H1 (cell line): ENCODE data around the gene RAB36. TPM values are rescaled to one million over a fixed set of nuclear protein-coding genes. Genes with fewer than 3 reads are reported as not detected.

ENCODE experiments used
- CTCF ChIA-PET: fragments of 300-600 bp; sonication (Branson Sonifier 250); formaldehyde crosslinking; loops from one replicate; lab custom pipeline; 2021; ENCODE audit not compliant: partially characterized antibody; lab: Charles Lee
- POLR2A ChIA-PET: fragments of 300-600 bp; sonication (Branson Sonifier 250); formaldehyde crosslinking; loops from one replicate; lab custom pipeline; 2021; ENCODE audit warnings: inconsistent platforms; ENCODE audit not compliant: partially characterized antibody; lab: Charles Lee
- DNase-seq, 2 experiments: peaks; one replicate each; pipeline versions ENCODE4 v3.0.0 to v3.0.0-alpha.2; 2010 to 2022; ENCODE audit warnings: low spot score in 2 of 2, low read depth in 1 of 2, mixed read lengths in 1 of 2
- FAIRE-seq: peaks from 2 replicates; lab custom pipeline; 2011; peaks lifted over from hg19 to GRCh38; lab: Jason Lieb, UNC
- H2AFZ ChIP-seq: 2 replicates; pipeline ENCODE4 v1.8.1; 2012; ENCODE audit warnings: low read length, inconsistent platforms
- H2AK5ac ChIP-seq: 2 replicates; pipeline ENCODE4 v1.6.1; 2013; ENCODE audit warnings: low read depth, low read length
- H2BK120ac ChIP-seq: replicated peaks from 2 replicates; pipeline ENCODE3; 2013; ENCODE audit warnings: low read depth, low read length, inconsistent platforms
- H2BK12ac ChIP-seq: 2 replicates; pipeline ENCODE4 v1.6.1; 2013; ENCODE audit warnings: low read depth, low read length
- H2BK15ac ChIP-seq: 2 replicates; pipeline ENCODE4 v1.6.1; 2013; ENCODE audit warnings: low read length
- H2BK20ac ChIP-seq: 2 replicates; pipeline ENCODE4 v1.6.1; 2013; ENCODE audit warnings: low read length
- H2BK5ac ChIP-seq: 2 replicates; pipeline ENCODE4 v1.6.1; 2013; ENCODE audit warnings: low read depth, low read length
- H3K14ac ChIP-seq: 2 replicates; pipeline ENCODE4 v1.6.1; 2013; ENCODE audit warnings: inconsistent platforms; ENCODE audit not compliant: insufficient read length
- H3K18ac ChIP-seq: 2 replicates; pipeline ENCODE4 v1.6.1; 2013; ENCODE audit warnings: low read length; ENCODE audit errors: extremely low read depth
- H3K23ac ChIP-seq: 2 replicates; pipeline ENCODE4 v1.6.1; 2013; ENCODE audit warnings: inconsistent platforms; ENCODE audit not compliant: insufficient read length
- H3K23me2 ChIP-seq: 2 replicates; pipeline ENCODE4 v1.6.1; 2013; ENCODE audit warnings: low read depth, low read length
- H3K27ac ChIP-seq: 2 replicates; pipeline ENCODE4 v1.6.1; 2011; ENCODE audit warnings: low read depth, low read length, inconsistent platforms
- H3K27me3 ChIP-seq, 4 experiments: replicated peaks in 1 of 4; 1 replicate in 1 of 4; 2 replicates in 3 of 4; pipeline versions ENCODE4 v1.6.1 to v1.8.1; 2011 to 2013; ENCODE audit warnings: low read length in 3 of 4, mild to moderate bottlenecking in 3 of 4, inconsistent platforms in 2 of 4, mixed read lengths in 2 of 4, moderate library complexity in 1 of 4; ENCODE audit not compliant: control insufficient read depth in 3 of 4, insufficient read depth in 3 of 4; ENCODE audit errors: extremely low read depth in 1 of 4
- H3K36me3 ChIP-seq, 4 experiments: 2 replicates each; pipeline versions ENCODE4 v1.6.1 to v1.8.1; 2011 to 2013; ENCODE audit warnings: mild to moderate bottlenecking in 4 of 4, low read length in 3 of 4, moderate library complexity in 2 of 4, control low read depth in 1 of 4, inconsistent platforms in 1 of 4; ENCODE audit not compliant: insufficient read depth in 4 of 4, control insufficient read depth in 2 of 4
- H3K4ac ChIP-seq: replicated peaks from 2 replicates; pipeline ENCODE3; 2013; ENCODE audit warnings: low read length, low read depth, mixed read lengths, inconsistent platforms; ENCODE audit not compliant: insufficient read length
- H3K4me1 ChIP-seq, 4 experiments: replicated peaks in 1 of 4; 1 replicate in 1 of 4; 2 replicates in 3 of 4; pipeline versions ENCODE4 v1.6.1 to v1.8.1; 2011 to 2013; ENCODE audit warnings: low read length in 3 of 4, inconsistent platforms in 2 of 4, mixed read lengths in 1 of 4; ENCODE audit not compliant: insufficient read depth in 4 of 4, control insufficient read depth in 3 of 4
- H3K4me2 ChIP-seq, 2 experiments: 2 replicates each; pipeline versions ENCODE4 v1.6.1 to v1.8.1; 2011 to 2013; ENCODE audit warnings: low read depth in 2 of 2, low read length in 2 of 2, control low read depth in 1 of 2, inconsistent platforms in 1 of 2, mild to moderate bottlenecking in 1 of 2; ENCODE audit not compliant: insufficient read depth in 1 of 2
- H3K4me3 ChIP-seq, 4 experiments: fragments of 200-600, 300-600 bp in 1 of 4; sonication (generic), shearing (Covaris generic), sonication (Bioruptor Twin) in 1 of 4; 2 replicates each; pipeline versions ENCODE4 v1.5.1 to v1.8.1; 2011 to 2016; ENCODE audit warnings: low read length in 4 of 4, low read depth in 3 of 4, control low read depth in 2 of 4, inconsistent platforms in 2 of 4, mild to moderate bottlenecking in 2 of 4, mixed read lengths in 1 of 4, moderate library complexity in 1 of 4; ENCODE audit not compliant: insufficient read depth in 2 of 4; ENCODE audit errors: extremely low read depth in 1 of 4
- H3K56ac ChIP-seq: replicated peaks from 2 replicates; pipeline ENCODE3; 2013; ENCODE audit warnings: low read depth, mild to moderate bottlenecking, mixed read lengths, low read length, inconsistent platforms; ENCODE audit not compliant: insufficient read length
- H3K79me1 ChIP-seq: 2 replicates; pipeline ENCODE4 v1.6.1; 2013; ENCODE audit warnings: low read depth, low read length, control low read depth
- H3K79me2 ChIP-seq, 2 experiments: 2 replicates each; pipeline versions ENCODE4 v1.6.1 to v1.8.1; 2012 to 2013; ENCODE audit warnings: low read length in 2 of 2, mild to moderate bottlenecking in 2 of 2, inconsistent platforms in 1 of 2; ENCODE audit not compliant: insufficient read depth in 2 of 2, control insufficient read depth in 1 of 2
- H3K9ac ChIP-seq, 4 experiments: replicated peaks in 1 of 4; 1 replicate in 1 of 4; 2 replicates in 3 of 4; pipeline versions ENCODE4 v1.6.1 to v1.8.1; 2011 to 2013; ENCODE audit warnings: low read depth in 3 of 4, low read length in 3 of 4, control low read depth in 2 of 4, mild to moderate bottlenecking in 2 of 4, moderate library complexity in 2 of 4, inconsistent platforms in 1 of 4; ENCODE audit errors: extremely low read depth in 1 of 4
- H3K9me3 ChIP-seq, 2 experiments: 2 replicates each; pipeline versions ENCODE4 v1.6.1 to v1.8.1; 2012 to 2013; ENCODE audit warnings: mild to moderate bottlenecking in 2 of 2, moderate library complexity in 2 of 2, control low read depth in 1 of 2, inconsistent platforms in 1 of 2, low read depth in 1 of 2, low read length in 1 of 2, mixed read lengths in 1 of 2; ENCODE audit not compliant: insufficient read depth in 2 of 2
- H4K20me1 ChIP-seq, 2 experiments: replicated peaks in 1 of 2; 2 replicates each; pipeline versions ENCODE3 to v1.8.1; 2011 to 2013; ENCODE audit warnings: inconsistent platforms in 2 of 2, low read length in 2 of 2, mild to moderate bottlenecking in 1 of 2; ENCODE audit not compliant: insufficient read depth in 2 of 2, control insufficient read depth in 1 of 2
- H4K5ac ChIP-seq: 2 replicates; pipeline ENCODE4 v1.6.1; 2013; ENCODE audit warnings: low read length, low read depth, mixed read lengths, inconsistent platforms; ENCODE audit not compliant: insufficient read length
- H4K8ac ChIP-seq: 2 replicates; pipeline ENCODE4 v1.8.0; 2013; ENCODE audit warnings: mild to moderate bottlenecking, moderate library complexity, low read length, inconsistent platforms; ENCODE audit not compliant: insufficient read depth; ENCODE audit errors: extremely low read depth
- H4K91ac ChIP-seq: replicated peaks from 2 replicates; pipeline ENCODE3; 2013; ENCODE audit warnings: low read length, mixed read lengths, inconsistent platforms; ENCODE audit not compliant: insufficient read length
- BRCA1 ChIP-seq: IDR thresholded peaks from 2 replicates; pipeline ENCODE4 v1.6.1; 2012; ENCODE audit warnings: low read depth, low read length, improper control_type of control experiment
- CBX5 ChIP-seq: fragments of 300-800, 300-1000 bp; sonication (generic); IDR thresholded peaks from 2 replicates; pipeline ENCODE4 v1.7.1; 2016; ENCODE audit warnings: antibody characterized with exemption, low read length, low read depth
- CTBP2 ChIP-seq: IDR thresholded peaks from 2 replicates; pipeline ENCODE4 v1.7.0; 2011; ENCODE audit warnings: borderline replicate concordance, mild to moderate bottlenecking, moderate library complexity, mixed read lengths, low read length; ENCODE audit not compliant: insufficient read depth, insufficient read length
- EZH2 ChIP-seq: fragments of 200-600 bp; sonication (generic); IDR thresholded peaks from 2 replicates; pipeline ENCODE4 v1.7.1; 2012; ENCODE audit warnings: low read depth, mild to moderate bottlenecking, moderate library complexity, low read length, inconsistent platforms; ENCODE audit not compliant: severe bottlenecking
- NRF1 ChIP-seq: IDR thresholded peaks from 2 replicates; pipeline ENCODE4 v1.6.1; 2011; ENCODE audit warnings: mild to moderate bottlenecking, low read depth, low read length, improper control_type of control experiment
- RNF2 ChIP-seq: fragments of 200-900, 300-1000 bp; sonication (generic); IDR thresholded peaks from 2 replicates; pipeline ENCODE4 v1.7.1; 2016; ENCODE audit warnings: borderline replicate concordance, low read depth, mild to moderate bottlenecking, antibody characterized with exemption, low read length; ENCODE audit not compliant: poor library complexity, severe bottlenecking; ENCODE audit errors: missing control alignments
- SAP30 ChIP-seq: fragments of 300-600 bp; sonication (generic); IDR thresholded peaks from 2 replicates; pipeline ENCODE4 v1.7.1; 2012; ENCODE audit warnings: low read length, moderate library complexity, mild to moderate bottlenecking, inconsistent platforms; ENCODE audit not compliant: insufficient read depth, insufficient replicate concordance
- WGBS, 2 experiments: shearing (Covaris generic) in 1 of 2; methylation state at CpG; one replicate each; pipeline versions ENCODE4 v1.1.6 to v1.1.7; 2013 to 2015; ENCODE audit warnings: low lambda C conversion rate in 2 of 2, mixed read lengths in 2 of 2, inconsistent platforms in 1 of 2, low coverage in 1 of 2, missing lambda C conversion rate in 1 of 2; ENCODE audit not compliant: insufficient replicate concordance in 2 of 2, insufficient coverage in 1 of 2, insufficient read length in 1 of 2; ENCODE audit errors: extremely low coverage in 1 of 2, missing lambda C conversion rate in 1 of 2; 5-methylcytosine and 5-hydroxymethylcytosine counted together
- polyA plus RNA-seq, 7 experiments: library from polyadenylated mRNA; depleted of rRNA in 3 of 7; stranded (reverse) in 5 of 7; unstranded in 2 of 7; fragments of >200 nt in 5 of 7; fragments of 200-250 nt in 2 of 7; gene quantifications; 1 replicate in 5 of 7; 2 replicates in 1 of 7; 4 replicates in 1 of 7; pipeline versions ENCODE4 v1.2.1 to v1.2.3, GENCODE V29; 2011 to 2013; ENCODE audit warnings: missing spikeins in 2 of 7, mixed read lengths in 2 of 7
- total RNA-seq: library from RNA; stranded (reverse); fragmentation: NEBNext Ultra II Directional; extraction: Animal tissue kit (Norgen Biotek cat#: 25700); gene quantifications from 2 replicates; pipeline ENCODE4 v1.2.1, GENCODE V29; 2021
- TF ChIP-seq, protein P1 (sequence below): IDR thresholded peaks from 2 replicates; pipeline ENCODE4 v1.6.1; 2012; ENCODE audit warnings: inconsistent platforms
- TF ChIP-seq, protein P2 (sequence below): IDR thresholded peaks from 2 replicates; pipeline ENCODE4 v1.6.1; 2012; ENCODE audit warnings: low read length, inconsistent platforms

Gene RAB36
- total and polyA plus RNA-seq, 2 of the 8 experiments (the other 6 are each of a cell fraction or from before 2014, with no cell fraction given), result 1.0 to 1.5 TPM

DNA sequence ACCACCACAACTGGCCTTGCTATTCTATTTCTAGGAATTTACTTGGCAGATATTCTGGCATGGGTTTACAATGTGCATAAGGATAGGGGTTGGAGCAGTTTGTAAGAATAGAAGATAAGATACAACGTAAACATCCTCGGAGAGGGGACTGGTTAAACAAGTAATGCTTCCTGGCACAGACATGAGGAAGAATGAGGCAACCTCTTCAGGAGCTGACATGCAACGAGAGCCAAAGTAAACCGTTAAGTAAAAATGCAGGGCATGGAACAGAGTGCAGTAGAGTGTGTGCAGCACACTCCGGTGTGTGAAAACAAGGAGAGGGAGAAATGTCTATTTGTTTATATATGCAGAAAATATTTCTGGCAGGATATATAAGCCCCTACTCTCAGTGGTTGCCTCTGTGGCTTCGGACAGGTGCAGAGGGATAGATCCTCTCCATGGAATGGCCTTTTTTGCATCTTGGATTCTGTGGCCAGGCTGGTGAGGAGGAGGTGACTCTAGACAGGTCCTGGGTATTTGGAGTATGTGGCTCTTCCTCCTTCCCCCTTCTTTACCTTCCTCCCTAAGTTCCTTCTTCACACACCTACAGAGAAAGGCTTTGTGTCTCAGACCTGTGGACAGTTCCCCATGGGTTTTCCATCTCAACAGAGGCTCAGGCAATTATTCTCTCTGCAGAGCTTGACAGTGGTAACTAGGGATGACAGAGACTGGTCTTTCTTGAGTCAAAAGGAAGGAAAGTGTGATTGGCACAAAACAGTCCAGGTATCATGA lies 2.5 kb downstream of the RAB36 start:
- no peak overlapping the region for H3K27ac ChIP-seq
- no peak for DNase-seq
- no peak for FAIRE-seq
- TF ChIP-seq, protein P1, sequence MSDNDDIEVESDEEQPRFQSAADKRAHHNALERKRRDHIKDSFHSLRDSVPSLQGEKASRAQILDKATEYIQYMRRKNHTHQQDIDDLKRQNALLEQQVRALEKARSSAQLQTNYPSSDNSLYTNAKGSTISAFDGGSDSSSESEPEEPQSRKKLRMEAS, result no peak
- TF ChIP-seq RNF2 (no peak), CBX5 (no peak), CTBP2 (no peak), SAP30 (no peak), EZH2 (no peak), BRCA1 (no peak), NRF1 (no peak)
- TF ChIP-seq, protein P2, sequence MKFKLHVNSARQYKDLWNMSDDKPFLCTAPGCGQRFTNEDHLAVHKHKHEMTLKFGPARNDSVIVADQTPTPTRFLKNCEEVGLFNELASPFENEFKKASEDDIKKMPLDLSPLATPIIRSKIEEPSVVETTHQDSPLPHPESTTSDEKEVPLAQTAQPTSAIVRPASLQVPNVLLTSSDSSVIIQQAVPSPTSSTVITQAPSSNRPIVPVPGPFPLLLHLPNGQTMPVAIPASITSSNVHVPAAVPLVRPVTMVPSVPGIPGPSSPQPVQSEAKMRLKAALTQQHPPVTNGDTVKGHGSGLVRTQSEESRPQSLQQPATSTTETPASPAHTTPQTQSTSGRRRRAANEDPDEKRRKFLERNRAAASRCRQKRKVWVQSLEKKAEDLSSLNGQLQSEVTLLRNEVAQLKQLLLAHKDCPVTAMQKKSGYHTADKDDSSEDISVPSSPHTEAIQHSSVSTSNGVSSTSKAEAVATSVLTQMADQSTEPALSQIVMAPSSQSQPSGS, result no peak

More for the DNA sequence above, 2.5 kb downstream of the RAB36 start:
- no peak overlapping the region for H2AK5ac ChIP-seq
- no peak overlapping the region for H2BK12ac ChIP-seq
- no peak overlapping the region for H2BK5ac ChIP-seq
- no peak overlapping the region for H3K4me3 ChIP-seq
- H3K9ac ChIP-seq, result no peak overlapping the region
- no peaks in the 10 kb centered on the region for H4K20me1 ChIP-seq
- no peak overlapping the region for H4K91ac ChIP-seq
- no peak overlapping the region for H3K4me2 ChIP-seq
- no peaks in the 10 kb centered on the region for H3K79me1 ChIP-seq
- H3K79me2 ChIP-seq, result no peaks in the 10 kb centered on the region
- H4K5ac ChIP-seq, result no peak overlapping the region
- POLR2A ChIA-PET, result interaction anchor here (1.3 kb wide), 1 partner anchor 17 kb away, joined by 3 read pairs; no protein-coding TSS in a partner anchor
- H2AFZ ChIP-seq, result no peak overlapping the region
- H4K8ac ChIP-seq, result no peak overlapping the region
- peaks cover 0 to 22% (median 10%) of the 10 kb centered on the region in 4 experiments; a peak in 5 of 7 replicates for H3K4me1 ChIP-seq
- no peaks in the 10 kb centered on the region for H3K9me3 ChIP-seq
- no peak overlapping the region for H2BK120ac ChIP-seq
- no peak overlapping the region for H2BK20ac ChIP-seq
- H3K23me2 ChIP-seq, result peaks cover 6% of the 10 kb centered on the region; the same call in 1 of the 2 replicates
- H3K56ac ChIP-seq, result no peak overlapping the region
- CTCF ChIA-PET, result interaction anchor here (1.0 to 5.8 kb wide), 4 partner anchors 8 to 238 kb away, joined by 3 to 49 read pairs (median 10); no protein-coding TSS in a partner anchor
- H2BK15ac ChIP-seq, result no peak overlapping the region
- peaks cover 0 to 14% (median 7%) of the 10 kb centered on the region in 4 experiments; a peak in 5 of 7 replicates for H3K27me3 ChIP-seq
- no peak overlapping the region for H3K14ac ChIP-seq
- no peak overlapping the region for H3K4ac ChIP-seq
- H3K36me3 ChIP-seq, result no peaks in the 10 kb centered on the region
- H3K23ac ChIP-seq, result no peak overlapping the region
- 87% methylated on average over 6 of the region's 6 CpGs; no CpG with 5 or more reads in 1 of the 2 experiments for WGBS, 2 experiments
- H3K18ac ChIP-seq, result no peak overlapping the region
